HG03521 (cell line): Measurements from ENCODE around the gene FAM228A.
"Not testable (repeated sequence)": the region's sequence is repeated elsewhere in the genome, so short reads cannot be mapped to it uniquely, and the experiment has no call there.

Source experiments
- ATAC-seq: cut with Tn5 transposase; IDR thresholded peaks from one replicate; pipeline ENCODE4 v1.9.1; 2021; ENCODE audit warnings: mild to moderate bottlenecking, moderate library complexity; ENCODE audit not compliant: unreplicated experiment

FAM228A gene

GRCh38 chr2:24174851-24175277, at the start of gene FAM228A:
TSS of gene FAM228A (plus strand) at chr2:24175053. CDS start at chr2:24175481, 428 bp downstream.
- no peak for ATAC-seq

- ATAC-seq: no peak
Measured at GRCh38 chr2:24125956-24126355, 48.9 kb upstream of the FAM228A start.

- no peak for ATAC-seq
Measured at GRCh38 chr2:24132543-24132942, 42.3 kb upstream of the FAM228A start.

GRCh38 chr2:24140305-24140704, 34.5 kb upstream of the FAM228A start:
- not testable (repeated sequence) for ATAC-seq

GRCh38 chr2:24147364-24147763, 27.5 kb upstream of the FAM228A start:
- ATAC-seq: no peak

GRCh38 chr2:24152413-24153197, 22.2 kb upstream of the FAM228A start:
- no peak for ATAC-seq

- no peak for ATAC-seq
Measured at GRCh38 chr2:24153478-24153877, 21.4 kb upstream of the FAM228A start.

GRCh38 chr2:24158131-24158530, 16.7 kb upstream of the FAM228A start:
- no peak for ATAC-seq

- no peak for ATAC-seq
Measured at GRCh38 chr2:24159708-24160107, 15.1 kb upstream of the FAM228A start.

- no peak for ATAC-seq
Measured at GRCh38 chr2:24160761-24161160, 14.1 kb upstream of the FAM228A start.

GRCh38 chr2:24162494-24162893, 12.4 kb upstream of the FAM228A start:
- no peak for ATAC-seq

GRCh38 chr2:24163186-24163585, 11.7 kb upstream of the FAM228A start:
- ATAC-seq: no peak

GRCh38 chr2:24163601-24164000, 11.3 kb upstream of the FAM228A start:
- ATAC-seq: no peak

- no peak for ATAC-seq
Measured at GRCh38 chr2:24164416-24164973, 10.4 kb upstream of the FAM228A start.

- no peak for ATAC-seq
Measured at GRCh38 chr2:24169023-24169422, 5.8 kb upstream of the FAM228A start.

GRCh38 chr2:24175631-24176187, 856 bp downstream of the FAM228A start:
- ATAC-seq: no peak

GRCh38 chr2:24176326-24176725, 1.5 kb downstream of the FAM228A start:
- ATAC-seq: no peak

GRCh38 chr2:24179683-24180082, 4.8 kb downstream of the FAM228A start:
- ATAC-seq: no peak

GRCh38 chr2:24181849-24182248, 7.0 kb downstream of the FAM228A start:
- no peak for ATAC-seq

GRCh38 chr2:24182507-24182906, 7.7 kb downstream of the FAM228A start:
- no peak for ATAC-seq

- ATAC-seq: no peak
Measured at GRCh38 chr2:24183366-24184069, 8.7 kb downstream of the FAM228A start.

GRCh38 chr2:24189551-24189950, 14.7 kb downstream of the FAM228A start:
- no peak for ATAC-seq
